ENCODE results near the gene HYAL2. TPM values are rescaled to one million over a fixed set of nuclear protein-coding genes. Genes with fewer than 3 reads are reported as not detected.

Gene HYAL2
- total RNA-seq (10 to 100 TPM; 20.6 to 42.8 (median 25.6) TPM), polyA plus RNA-seq (10 to 100 TPM; 25.3 to 61.7 (median 41.8) TPM)
- long read RNA-seq, donor 1, full-length matches to known transcripts = 41 of 45 reads
- long read RNA-seq, donor 1, partial matches to known transcripts = 1 of 45 reads
- long read RNA-seq, donor 1, other reads (novel, unspliced or antisense) = 3 of 45 reads
- long read RNA-seq, donor 2, full-length matches to known transcripts = 72 of 79 reads
- long read RNA-seq, donor 2, partial matches to known transcripts = 1 of 79 reads
- long read RNA-seq, donor 2, other reads (novel, unspliced or antisense) = 6 of 79 reads

- ATAC-seq (no peak), DNase-seq (peak; percentile 62 to 79)
- 39 to 43% (median 39%) methylated on average over 28 to 31 of the region's 31 CpGs for WGBS, 3 donors
Measured at GRCh38 chr3:50322386-50323091, at the start of gene HYAL2. TSS of gene HYAL2 (minus strand) at chr3:50322745. CDS start at chr3:50320489, 2,256 bp downstream.

GRCh38 chr3:50371133-50371685 lies 48.7 kb upstream of the HYAL2 start:
- Histone ChIP-seq H3K27me3 (ENCODE audit: insufficient read depth in 3 of 3, low read length in 2 of 3) (peaks cover 0 to 3% (median 0%) of the 10 kb centered on the region in 3 donors), H3K27ac (no peak overlapping the region), H3K4me1 (no peaks in the 10 kb centered on the region), H3K9me3 (no peaks in the 10 kb centered on the region), H3K36me3 (ENCODE audit: insufficient read depth in 1 of 2, low read depth in 1 of 2) (no peaks in the 10 kb centered on the region), H3K4me3 (no peak overlapping the region)
- 80 to 93% (median 84%) methylated on average over 3 of the region's 3 CpGs for WGBS, 3 donors
- ATAC-seq = no peak
- no peak for TF ChIP-seq CTCF (IDR thresholded peaks at IDR 0.05)
- no peak for DNase-seq
- intact Hi-C loops (cut with DNase I) = no loop called here

More at GRCh38 chr3:50322386-50323091, at the start of gene HYAL2:
- no peaks in the 10 kb centered on the region for H3K9me3 ChIP-seq
- H3K4me3 ChIP-seq = peak within 1 kb of the TSS; percentile 90
- intact Hi-C loops (cut with DNase I) = no loop called here
- peaks cover 54% of the 10 kb centered on the region for H3K4me1 ChIP-seq
- peaks cover 0 to 45% of the 10 kb centered on the region in 2 donors for H3K36me3 ChIP-seq (ENCODE audit: insufficient read depth in 1 of 2, low read depth in 1 of 2)
- TF ChIP-seq CTCF (IDR thresholded peaks at IDR 0.05) = no peak
- H3K27ac ChIP-seq = peak within 1 kb of the TSS; percentile 93
- no peaks in the 10 kb centered on the region for H3K27me3 ChIP-seq (ENCODE audit: insufficient read depth in 3 of 3, low read length in 2 of 3)

GRCh38 chr3:50370594-50370993 lies 48.0 kb upstream of the HYAL2 start:
- Histone ChIP-seq H3K36me3 (ENCODE audit: insufficient read depth in 1 of 2, low read depth in 1 of 2) (no peaks in the 10 kb centered on the region), H3K4me3 (no peak overlapping the region), H3K9me3 (no peaks in the 10 kb centered on the region), H3K27me3 (ENCODE audit: insufficient read depth in 3 of 3, low read length in 2 of 3) (peaks cover 0 to 3% (median 0%) of the 10 kb centered on the region in 3 donors), H3K4me1 (no peaks in the 10 kb centered on the region), H3K27ac (no peak overlapping the region)
- 47 to 65% (median 58%) methylated on average over 14 of the region's 14 CpGs for whole genome bisulfite sequencing, 3 donors
- no peak for TF ChIP-seq CTCF (IDR thresholded peaks at IDR 0.05)
- intact Hi-C loops (cut with DNase I) = no loop called here
- DNase-seq (no peak), ATAC-seq (no peak)

GRCh38 chr3:50369012-50369670 lies 46.6 kb upstream of the HYAL2 start:
- Histone ChIP-seq H3K9me3 (no peaks in the 10 kb centered on the region), H3K36me3 (ENCODE audit: insufficient read depth in 1 of 2, low read depth in 1 of 2) (no peaks in the 10 kb centered on the region), H3K4me1 (no peaks in the 10 kb centered on the region), H3K27me3 (ENCODE audit: insufficient read depth in 3 of 3, low read length in 2 of 3) (peaks cover 0 to 3% (median 0%) of the 10 kb centered on the region in 3 donors), H3K4me3 (no peak overlapping the region), H3K27ac (no peak overlapping the region)
- WGBS, 3 donors = 81 to 83% (median 83%) methylated on average over 9 of the region's 9 CpGs
- ATAC-seq = no peak
- no peak for DNase-seq
- intact Hi-C loops (cut with DNase I) = loop anchor here in 1 of 2 donors (5.0 kb wide), 1 partner anchor 168 kb away; no protein-coding TSS in a partner anchor
- TF ChIP-seq CTCF (IDR thresholded peaks at IDR 0.05) = no peak

All from psoas muscle (tissue), 8 donors.